HCT116 (cell line): ENCODE data around the gene SLC22A12. TPM values are rescaled to one million over a fixed set of nuclear protein-coding genes. Genes with fewer than 3 reads are reported as not detected.

Experiments used
- ATAC-seq: fragments of 200-7000 bp; cut with Tn5 transposase; 2 replicates; pipeline ENCODE4 v1.9.1; 2020; ENCODE audit warnings: mild to moderate bottlenecking, moderate library complexity
- BruUV-seq: library from RNA; stranded (reverse); fragments of 400-500 nt; replicated peaks from 2 replicates; lab custom pipeline; 2021; lab: Mats Ljungman, UMichigan
- CTCF ChIA-PET: fragments of 300-600 bp; sonication (Branson Sonifier 250); formaldehyde crosslinking; loops from one replicate; lab custom pipeline; 2021; ENCODE audit warnings: antibody characterized with exemption; lab: Charles Lee
- POLR2A ChIA-PET: fragments of 300-600, 350-600 bp; sonication (Branson Sonifier 250); formaldehyde crosslinking; loops from one replicate; lab custom pipeline; 2021; ENCODE audit warnings: antibody characterized with exemption; lab: Charles Lee
- RAD21 ChIA-PET, 2 experiments: fragments of 300-600 bp; sonication (Branson Sonifier 250); formaldehyde crosslinking; loops; one replicate each; lab custom pipeline; 2023; ENCODE audit warnings: low total read pairs in 2 of 2; ENCODE audit not compliant: uncharacterized antibody in 2 of 2, unreplicated experiment in 2 of 2, low non-redundant PET in 1 of 2; lab: Charles Lee
- DNase-seq: peaks from one replicate; pipeline ENCODE4 v3.0.0-alpha.2; 2010; ENCODE audit warnings: low read depth, low spot score
- H2AFZ ChIP-seq: fragments of 200-600 bp; shearing (Covaris generic), sonication (generic); 2 replicates; pipeline ENCODE4 v1.6.1; 2017; ENCODE audit warnings: low read depth, mixed run types, mixed read lengths, antibody characterized with exemption, low read length; ENCODE audit not compliant: poor library complexity, severe bottlenecking
- H3K27ac ChIP-seq: 2 replicates; pipeline ENCODE4 v1.5.1; 2012; ENCODE audit warnings: low read depth, low read length
- H3K27me3 ChIP-seq: fragments of 200-600 bp; sonication (generic); 2 replicates; pipeline ENCODE4 v1.6.1; 2016; ENCODE audit warnings: mixed run types, low read length, mixed read lengths; ENCODE audit not compliant: insufficient read depth
- H3K36me3 ChIP-seq, 2 experiments: fragments of 200-500 bp in 1 of 2; fragments of 200-600 bp in 1 of 2; sonication (Bioruptor generic) in 1 of 2; sonication (generic) in 1 of 2; 2 replicates each; pipeline versions ENCODE4 v1.5.1 to v1.6.1; 2014 to 2016; ENCODE audit warnings: low read length in 2 of 2, inconsistent platforms in 1 of 2, mixed read lengths in 1 of 2, mixed run types in 1 of 2; ENCODE audit not compliant: insufficient read depth in 2 of 2, control insufficient read depth in 1 of 2
- H3K4me1 ChIP-seq, 2 experiments: fragments of 200-600 bp in 1 of 2; sonication (generic) in 1 of 2; 2 replicates each; pipeline versions ENCODE4 v1.5.1 to v1.6.1; 2012 to 2017; ENCODE audit warnings: low read length in 2 of 2, inconsistent platforms in 1 of 2, mild to moderate bottlenecking in 1 of 2, mixed read lengths in 1 of 2, mixed run types in 1 of 2, moderate library complexity in 1 of 2; ENCODE audit not compliant: insufficient read depth in 2 of 2, control insufficient read depth in 1 of 2
- H3K4me2 ChIP-seq: fragments of 200-600 bp; sonication (generic); 2 replicates; pipeline ENCODE4 v1.6.1; 2017; ENCODE audit warnings: mixed run types, low read length, mixed read lengths
- H3K4me3 ChIP-seq, 2 experiments: fragments of 200-600 bp in 1 of 2; sonication (generic) in 1 of 2; replicated peaks in 1 of 2; 2 replicates each; pipeline ENCODE4 v1.5.1; 2011 to 2016; ENCODE audit warnings: low read length in 2 of 2, control low read depth in 1 of 2, low read depth in 1 of 2, mild to moderate bottlenecking in 1 of 2, mixed read lengths in 1 of 2, mixed run types in 1 of 2
- H3K79me2 ChIP-seq: fragments of 200-600 bp; sonication (generic); 2 replicates; pipeline ENCODE4 v1.6.1; 2017; ENCODE audit warnings: mild to moderate bottlenecking, mixed run types, low read length, moderate library complexity, mixed read lengths; ENCODE audit not compliant: insufficient read depth
- H3K9ac ChIP-seq: fragments of 200-600 bp; sonication (generic); 2 replicates; pipeline ENCODE4 v1.6.1; 2016; ENCODE audit warnings: low read length, mixed read lengths
- H3K9me2 ChIP-seq: fragments of 200-600 bp; sonication (generic), shearing (Covaris generic); 2 replicates; pipeline ENCODE4 v1.6.1; 2017; ENCODE audit warnings: mixed run types, mild to moderate bottlenecking, moderate library complexity; ENCODE audit not compliant: insufficient read depth
- H3K9me3 ChIP-seq, 2 experiments: fragments of 200-500 bp in 1 of 2; fragments of 200-600 bp in 1 of 2; sonication (Bioruptor generic) in 1 of 2; sonication (generic) in 1 of 2; 2 replicates each; pipeline ENCODE4 v1.6.1; 2014 to 2017; ENCODE audit warnings: low read length in 2 of 2, mixed read lengths in 2 of 2, inconsistent platforms in 1 of 2, low read depth in 1 of 2, mild to moderate bottlenecking in 1 of 2, mixed run types in 1 of 2, moderate library complexity in 1 of 2; ENCODE audit not compliant: control insufficient read depth in 1 of 2, insufficient read depth in 1 of 2
- H4K20me1 ChIP-seq: fragments of 200-600 bp; sonication (generic), shearing (Covaris generic); 2 replicates; pipeline ENCODE4 v1.6.1; 2017; ENCODE audit warnings: mixed run types, mild to moderate bottlenecking, moderate library complexity; ENCODE audit not compliant: insufficient read depth
- CEBPB ChIP-seq: IDR thresholded peaks from 2 replicates; pipeline ENCODE4 v1.6.1; 2012; ENCODE audit warnings: low read depth
- EZH2phosphoT487 ChIP-seq: fragments of 200-600 bp; IDR thresholded peaks from 2 replicates; pipeline ENCODE4 v1.6.1; 2018; ENCODE audit warnings: antibody characterized with exemption, borderline replicate concordance
- POLR2AphosphoS5 ChIP-seq: IDR thresholded peaks from 2 replicates; pipeline ENCODE4 v1.6.1; 2011; ENCODE audit warnings: mild to moderate bottlenecking, low read depth, low read length, moderate library complexity
- RAD21 ChIP-seq: IDR thresholded peaks from 2 replicates; pipeline ENCODE4 v1.6.1; 2012; ENCODE audit warnings: low read depth, mild to moderate bottlenecking
- SIN3A ChIP-seq: IDR thresholded peaks from 2 replicates; pipeline ENCODE4 v1.6.1; 2012; ENCODE audit warnings: low read depth
- TCF7L2 ChIP-seq: IDR thresholded peaks from 2 replicates; pipeline ENCODE4 v1.7.0; 2011; ENCODE audit warnings: borderline replicate concordance, inconsistent platforms; ENCODE audit not compliant: insufficient read depth, insufficient read length; ENCODE audit errors: extremely low read depth
- YY1 ChIP-seq: IDR thresholded peaks from 2 replicates; pipeline ENCODE4 v1.6.1; 2011; ENCODE audit warnings: low read length, low read depth, moderate library complexity, mild to moderate bottlenecking; ENCODE audit not compliant: insufficient replicate concordance; ENCODE audit errors: extremely low read depth
- intact Hi-C: fragments of 100-400 bp; cut with micrococcal nuclease; formaldehyde crosslinking; loops from 2 replicates; pipeline ENCODE4 v1.10.0; 2022
- total RNA-seq: library from RNA; stranded (reverse); gene quantifications from one replicate; pipeline ENCODE4 v1.2.1, GENCODE V29; 2021; ENCODE audit not compliant: unreplicated experiment
- TF ChIP-seq, protein P1 (sequence below), 3 experiments: fragments of 200-600 bp in 1 of 3; sonication (generic) in 1 of 3; IDR thresholded peaks in 2 of 3; conservative IDR thresholded peaks in 1 of 3; 2 replicates each; pipeline ENCODE4 v1.5.1; 2012 to 2017; ENCODE audit warnings: low read depth in 2 of 3, low read length in 2 of 3, antibody characterized with exemption in 1 of 3, borderline replicate concordance in 1 of 3, control low read depth in 1 of 3, mild to moderate bottlenecking in 1 of 3, mixed read lengths in 1 of 3, mixed run types in 1 of 3, moderate library complexity in 1 of 3; ENCODE audit not compliant: insufficient read depth in 1 of 3
- TF ChIP-seq, protein P2 (sequence below): IDR thresholded peaks from 2 replicates; pipeline ENCODE4 v1.6.1; 2012

Gene SLC22A12
- total RNA-seq, 1 experiment from 2014 or later = not detected

DNA sequence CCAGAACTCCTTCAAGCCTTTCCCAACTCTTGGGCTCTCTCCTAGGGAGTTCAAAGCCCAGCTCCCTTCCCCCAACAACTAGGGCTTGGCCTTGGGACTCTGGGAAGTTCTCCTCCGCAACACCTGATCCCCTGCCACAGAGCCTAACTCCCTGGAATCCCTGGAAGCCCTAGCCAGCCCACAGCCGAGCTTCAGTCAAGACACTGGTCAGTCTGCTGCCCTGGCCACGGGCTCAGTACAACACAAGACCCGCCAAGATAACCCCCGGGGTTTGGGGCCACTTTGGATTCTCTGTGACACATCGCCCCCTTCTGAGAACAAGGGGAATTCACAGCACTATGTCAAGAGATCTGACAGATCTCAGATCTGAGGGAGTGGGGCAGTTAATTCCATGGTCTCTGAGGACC is 58.3 kb downstream of the SLC22A12 start:
- Histone ChIP-seq H4K20me1 (no peaks in the 10 kb centered on the region), H2AFZ (no peak overlapping the region), H3K9me3 (no peaks in the 10 kb centered on the region), H3K27ac (no peak overlapping the region), H3K36me3 (no peaks in the 10 kb centered on the region), H3K9me2 (no peaks in the 10 kb centered on the region), H3K4me3 (no peak overlapping the region), H3K9ac (no peak overlapping the region), H3K4me1 (peaks cover 0 to 4% of the 10 kb centered on the region in 2 experiments; a peak in 2 of 4 replicates), H3K27me3 (no peaks in the 10 kb centered on the region), H3K79me2 (no peaks in the 10 kb centered on the region), H3K4me2 (no peak overlapping the region)
- ChIA-PET POLR2A (interaction anchor here (0.6 kb wide), 1 partner anchor 83 kb away, joined by 4 read pairs; no protein-coding TSS in a partner anchor), RAD21 (interaction anchor here in 1 of 2 experiments (1.7 to 1.8 kb wide), 2 partner anchors 160 to 292 kb away, joined by 4 to 8 read pairs; no protein-coding TSS in a partner anchor), CTCF (interaction anchor here (0.6 to 5.0 kb wide), 15 partner anchors 10 to 338 kb away, joined by 3 to 76 read pairs (median 4); partner anchors contain the start of genes PRDX5 and TRMT112)
- peak; percentile 30; the same call in 1 of the 2 replicates for ATAC-seq
- TF ChIP-seq POLR2AphosphoS5 (no peak), TCF7L2 (peak; percentile 42), RAD21 (peak; percentile 88)
- TF ChIP-seq, protein P1, sequence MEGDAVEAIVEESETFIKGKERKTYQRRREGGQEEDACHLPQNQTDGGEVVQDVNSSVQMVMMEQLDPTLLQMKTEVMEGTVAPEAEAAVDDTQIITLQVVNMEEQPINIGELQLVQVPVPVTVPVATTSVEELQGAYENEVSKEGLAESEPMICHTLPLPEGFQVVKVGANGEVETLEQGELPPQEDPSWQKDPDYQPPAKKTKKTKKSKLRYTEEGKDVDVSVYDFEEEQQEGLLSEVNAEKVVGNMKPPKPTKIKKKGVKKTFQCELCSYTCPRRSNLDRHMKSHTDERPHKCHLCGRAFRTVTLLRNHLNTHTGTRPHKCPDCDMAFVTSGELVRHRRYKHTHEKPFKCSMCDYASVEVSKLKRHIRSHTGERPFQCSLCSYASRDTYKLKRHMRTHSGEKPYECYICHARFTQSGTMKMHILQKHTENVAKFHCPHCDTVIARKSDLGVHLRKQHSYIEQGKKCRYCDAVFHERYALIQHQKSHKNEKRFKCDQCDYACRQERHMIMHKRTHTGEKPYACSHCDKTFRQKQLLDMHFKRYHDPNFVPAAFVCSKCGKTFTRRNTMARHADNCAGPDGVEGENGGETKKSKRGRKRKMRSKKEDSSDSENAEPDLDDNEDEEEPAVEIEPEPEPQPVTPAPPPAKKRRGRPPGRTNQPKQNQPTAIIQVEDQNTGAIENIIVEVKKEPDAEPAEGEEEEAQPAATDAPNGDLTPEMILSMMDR (IDR thresholded peaks at IDR 0.05 in 2 of 3, conservative IDR thresholded peaks at IDR 0.05 in 1 of 3; ENCODE audit: borderline replicate concordance in 1 of 3, insufficient read depth in 1 of 3, low read depth in 2 of 3, low read length in 2 of 3) = peak; percentile 60 to 86 (median 74)
- intact Hi-C loops = loop anchor here (1.0 kb wide), 1 partner anchor 96 kb away; no protein-coding TSS in a partner anchor
- BruUV-seq = no TSS peak
- peak; percentile 24 for DNase-seq

GRCh38 chr11:64650923-64651523 is 60.0 kb downstream of the SLC22A12 start:
- intact Hi-C loops = loop anchor here (5.0 kb wide), 1 partner anchor 294 kb away; the partner anchor contains the start of gene RPS6KA4
- BruUV-seq = no TSS peak

More at GRCh38 chr11:64650923-64651523, 60.0 kb downstream of the SLC22A12 start:
- Histone ChIP-seq H3K36me3 (no peaks in the 10 kb centered on the region), H3K27ac (no peak overlapping the region), H3K4me2 (no peak overlapping the region), H3K4me3 (no peak overlapping the region), H3K79me2 (no peaks in the 10 kb centered on the region), H2AFZ (no peak overlapping the region), H4K20me1 (no peaks in the 10 kb centered on the region), H3K9me2 (no peaks in the 10 kb centered on the region), H3K9ac (no peak overlapping the region), H3K9me3 (no peaks in the 10 kb centered on the region), H3K27me3 (no peaks in the 10 kb centered on the region), H3K4me1 (peaks cover 0 to 4% of the 10 kb centered on the region in 2 experiments; a peak in 2 of 4 replicates)
- DNase-seq (peak; percentile 13), ATAC-seq (peak; percentile 37)
- ChIA-PET CTCF (interaction anchor here (0.7 to 5.0 kb wide), 10 partner anchors 8 to 295 kb away, joined by 3 to 76 read pairs (median 5); no protein-coding TSS in a partner anchor), RAD21 (no interaction called here), POLR2A (interaction anchor here (0.9 to 1.2 kb wide), 2 partner anchors 9 to 333 kb away, joined by 3 to 4 read pairs; partner anchors contain the start of gene PRDX5)
- TF ChIP-seq SIN3A = no peak
- TF ChIP-seq YY1 = no peak
- peak; percentile 61 for TF ChIP-seq RAD21
- TF ChIP-seq, protein P1 (IDR thresholded peaks at IDR 0.05 in 2 of 3, conservative IDR thresholded peaks at IDR 0.05 in 1 of 3; ENCODE audit: borderline replicate concordance in 1 of 3, insufficient read depth in 1 of 3, low read depth in 2 of 3, low read length in 2 of 3) = peak; percentile 44 to 65 (median 63); a peak in 5 of 6 replicates
- TF ChIP-seq, protein P2, sequence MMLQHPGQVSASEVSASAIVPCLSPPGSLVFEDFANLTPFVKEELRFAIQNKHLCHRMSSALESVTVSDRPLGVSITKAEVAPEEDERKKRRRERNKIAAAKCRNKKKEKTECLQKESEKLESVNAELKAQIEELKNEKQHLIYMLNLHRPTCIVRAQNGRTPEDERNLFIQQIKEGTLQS = no peak
- TF ChIP-seq EZH2phosphoT487 = no peak
- TF ChIP-seq CEBPB = no peak
